ENCODE measurements around the gene CDC73. TPM values are rescaled to one million over a fixed set of nuclear protein-coding genes. Genes with fewer than 3 reads are reported as not detected.

CDC73 gene
- total and polyA plus RNA-seq, 2 donors (not counting 3 experiments of a cell fraction or from before 2014, with no cell fraction given): 9.9 to 55.8 TPM

DNA sequence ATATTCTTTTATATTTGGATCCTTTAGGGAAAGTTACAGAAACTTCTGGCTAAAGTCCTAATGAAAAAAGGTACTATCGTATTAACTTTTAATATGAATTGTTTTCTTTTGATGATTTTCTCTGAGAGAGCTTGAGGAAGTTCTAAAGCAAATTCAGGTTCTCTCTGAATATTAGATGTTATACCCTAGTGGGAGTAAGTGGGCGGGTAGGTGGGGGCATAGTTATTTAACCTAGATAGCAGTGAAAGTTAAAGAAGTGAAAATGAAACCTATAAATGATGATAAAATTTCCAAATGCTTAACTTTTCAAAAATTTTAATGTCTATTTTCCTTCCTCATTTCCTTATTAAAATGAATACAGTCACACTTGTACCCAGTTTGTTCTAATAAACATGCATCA lies 90.8 kb downstream of the CDC73 start:
- no peak overlapping the region for H3K9ac ChIP-seq (replicated peaks; ENCODE audit: extremely low read depth, insufficient read depth, low read length)
- ChIA-PET CTCF (no interaction called here), POLR2A (no interaction called here)
- no peaks in the 10 kb centered on the region for H3K9me3 ChIP-seq (replicated peaks; ENCODE audit: control insufficient read depth, insufficient read depth, low read length)
- no peaks in the 10 kb centered on the region for H3K79me2 ChIP-seq (ENCODE audit: control insufficient read depth, insufficient read depth, low read length)
- no peak for DNase-seq (ENCODE audit: low read depth, low spot score)
- H3K4me1 ChIP-seq (ENCODE audit: control insufficient read depth, extremely low read depth, insufficient read depth, low read length): peaks cover 11% of the 10 kb centered on the region
- dilution Hi-C loops (cut with MboI; ENCODE audit: extremely low pct_ligation_motif_present, low sequenced_read_pairs) (no loop called here), intact Hi-C loops (cut with micrococcal nuclease) (no loop called here)
- H3K9me1 ChIP-seq (replicated peaks; ENCODE audit: control insufficient read depth, extremely low read depth, insufficient read depth, low read length): no peaks in the 10 kb centered on the region
- H3K36me3 ChIP-seq (ENCODE audit: control insufficient read depth in 2 of 2, extremely low read depth in 1 of 2, insufficient read depth in 2 of 2, low read length in 2 of 2): peaks cover 5% of the 10 kb centered on the region in 2 experiments
- BruUV-seq (replicated peaks): no TSS peak
- no peak overlapping the region for H3K27ac ChIP-seq (ENCODE audit: insufficient read depth, low read depth, low read length)
- no peaks in the 10 kb centered on the region for H3K27me3 ChIP-seq (ENCODE audit: control insufficient read depth in 2 of 2, insufficient read depth in 2 of 2, low read length in 2 of 2)
- H4K20me1 ChIP-seq (replicated peaks; ENCODE audit: control insufficient read depth, extremely low read depth, insufficient read depth, low read length): no peaks in the 10 kb centered on the region
- no peak for FAIRE-seq
- H3K4me3 ChIP-seq (replicated peaks in 1 of 3; ENCODE audit: insufficient read depth in 1 of 3, low read depth in 1 of 3, low read length in 3 of 3): no peak overlapping the region
- TF ChIP-seq EZH2 (IDR thresholded peaks at IDR 0.05; ENCODE audit: borderline replicate concordance, low read depth, low read length, severe bottlenecking) (no peak), FOS (IDR thresholded peaks at IDR 0.05; ENCODE audit: borderline replicate concordance, insufficient read depth, low read length) (no peak), MYC (IDR thresholded peaks at IDR 0.05; ENCODE audit: low read depth, low read length) (no peak)
- TF ChIP-seq, protein P1, sequence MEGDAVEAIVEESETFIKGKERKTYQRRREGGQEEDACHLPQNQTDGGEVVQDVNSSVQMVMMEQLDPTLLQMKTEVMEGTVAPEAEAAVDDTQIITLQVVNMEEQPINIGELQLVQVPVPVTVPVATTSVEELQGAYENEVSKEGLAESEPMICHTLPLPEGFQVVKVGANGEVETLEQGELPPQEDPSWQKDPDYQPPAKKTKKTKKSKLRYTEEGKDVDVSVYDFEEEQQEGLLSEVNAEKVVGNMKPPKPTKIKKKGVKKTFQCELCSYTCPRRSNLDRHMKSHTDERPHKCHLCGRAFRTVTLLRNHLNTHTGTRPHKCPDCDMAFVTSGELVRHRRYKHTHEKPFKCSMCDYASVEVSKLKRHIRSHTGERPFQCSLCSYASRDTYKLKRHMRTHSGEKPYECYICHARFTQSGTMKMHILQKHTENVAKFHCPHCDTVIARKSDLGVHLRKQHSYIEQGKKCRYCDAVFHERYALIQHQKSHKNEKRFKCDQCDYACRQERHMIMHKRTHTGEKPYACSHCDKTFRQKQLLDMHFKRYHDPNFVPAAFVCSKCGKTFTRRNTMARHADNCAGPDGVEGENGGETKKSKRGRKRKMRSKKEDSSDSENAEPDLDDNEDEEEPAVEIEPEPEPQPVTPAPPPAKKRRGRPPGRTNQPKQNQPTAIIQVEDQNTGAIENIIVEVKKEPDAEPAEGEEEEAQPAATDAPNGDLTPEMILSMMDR (IDR thresholded peaks at IDR 0.05; ENCODE audit: extremely low read depth in 1 of 2, insufficient read depth in 1 of 2, low read depth in 1 of 2, low read length in 2 of 2): no peak
- H3K4me2 ChIP-seq (ENCODE audit: insufficient read depth, low read length): no peak overlapping the region
- H2AFZ ChIP-seq (ENCODE audit: low read depth, low read length): no peak overlapping the region

DNA sequence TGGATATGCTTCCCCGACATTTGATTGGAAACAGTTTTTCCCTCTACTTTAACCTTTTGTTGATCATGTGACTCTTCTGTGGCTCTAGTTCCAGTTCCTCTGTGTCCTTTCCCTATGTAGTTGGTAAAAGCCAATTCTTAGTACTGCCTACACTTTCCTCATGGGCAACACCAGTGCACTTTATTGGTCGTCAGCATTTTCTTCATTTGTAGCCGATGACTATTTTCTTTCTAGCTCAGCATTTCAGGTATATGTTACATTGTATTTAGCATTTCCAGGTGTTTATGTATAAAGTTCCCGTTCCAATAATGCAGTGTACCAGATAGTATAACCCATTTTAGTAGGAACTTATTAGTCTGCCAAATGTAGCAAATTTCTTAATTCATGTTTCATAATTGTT lies 92.2 kb downstream of the CDC73 start:
- dilution Hi-C loops (cut with MboI; ENCODE audit: extremely low pct_ligation_motif_present, low sequenced_read_pairs) (no loop called here), intact Hi-C loops (cut with micrococcal nuclease) (no loop called here)
- Histone ChIP-seq H3K4me2 (ENCODE audit: insufficient read depth, low read length) (no peak overlapping the region), H3K4me3 (replicated peaks in 1 of 3; ENCODE audit: insufficient read depth in 1 of 3, low read depth in 1 of 3, low read length in 3 of 3) (no peak overlapping the region), H3K79me2 (ENCODE audit: control insufficient read depth, insufficient read depth, low read length) (no peaks in the 10 kb centered on the region), H3K27ac (ENCODE audit: insufficient read depth, low read depth, low read length) (no peak overlapping the region), H3K9me1 (replicated peaks; ENCODE audit: control insufficient read depth, extremely low read depth, insufficient read depth, low read length) (no peaks in the 10 kb centered on the region), H3K27me3 (ENCODE audit: control insufficient read depth in 2 of 2, insufficient read depth in 2 of 2, low read length in 2 of 2) (no peaks in the 10 kb centered on the region), H3K4me1 (ENCODE audit: control insufficient read depth, extremely low read depth, insufficient read depth, low read length) (peaks cover 10% of the 10 kb centered on the region), H3K9me3 (replicated peaks; ENCODE audit: control insufficient read depth, insufficient read depth, low read length) (no peaks in the 10 kb centered on the region), H3K36me3 (ENCODE audit: control insufficient read depth in 2 of 2, extremely low read depth in 1 of 2, insufficient read depth in 2 of 2, low read length in 2 of 2) (peaks cover 5% of the 10 kb centered on the region in 2 experiments), H4K20me1 (replicated peaks; ENCODE audit: control insufficient read depth, extremely low read depth, insufficient read depth, low read length) (no peaks in the 10 kb centered on the region), H2AFZ (ENCODE audit: low read depth, low read length) (no peak overlapping the region), H3K9ac (replicated peaks; ENCODE audit: extremely low read depth, insufficient read depth, low read length) (no peak overlapping the region)
- DNase-seq (ENCODE audit: low read depth, low spot score) (no peak), FAIRE-seq (no peak)
- POLR2A ChIA-PET: no interaction called here
- CTCF ChIA-PET: no interaction called here
- TF ChIP-seq, protein P1 (IDR thresholded peaks at IDR 0.05; ENCODE audit: extremely low read depth in 1 of 2, insufficient read depth in 1 of 2, low read depth in 1 of 2, low read length in 2 of 2): no peak
- no peak for TF ChIP-seq EZH2 (IDR thresholded peaks at IDR 0.05; ENCODE audit: borderline replicate concordance, low read depth, low read length, severe bottlenecking)
- no peak for TF ChIP-seq POLR2AphosphoS5 (IDR thresholded peaks at IDR 0.05; ENCODE audit: insufficient read depth, low read depth, low read length)
- TF ChIP-seq MYC (IDR thresholded peaks at IDR 0.05; ENCODE audit: low read depth, low read length): no peak
- no peak for TF ChIP-seq GATA2 (IDR thresholded peaks at IDR 0.05; ENCODE audit: insufficient read depth, insufficient read length, low read depth, low read length)
- no peak for TF ChIP-seq POLR2A (IDR thresholded peaks at IDR 0.05; ENCODE audit: low read depth, low read length)
- TF ChIP-seq JUN (IDR thresholded peaks at IDR 0.05; ENCODE audit: borderline replicate concordance, insufficient read depth, insufficient read length, low read depth): no peak
- no peak for TF ChIP-seq FOS (IDR thresholded peaks at IDR 0.05; ENCODE audit: borderline replicate concordance, insufficient read depth, low read length)
- TF ChIP-seq, protein P2, sequence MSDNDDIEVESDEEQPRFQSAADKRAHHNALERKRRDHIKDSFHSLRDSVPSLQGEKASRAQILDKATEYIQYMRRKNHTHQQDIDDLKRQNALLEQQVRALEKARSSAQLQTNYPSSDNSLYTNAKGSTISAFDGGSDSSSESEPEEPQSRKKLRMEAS (IDR thresholded peaks at IDR 0.05; ENCODE audit: insufficient read depth, insufficient read length): no peak
- no TSS peak for BruUV-seq (replicated peaks)
